AG10803 (cell line): ENCODE results near the gene SDCBP2.

Source experiments
- DNase-seq: peaks from one replicate; pipeline ENCODE4 v3.0.0; 2010; ENCODE audit warnings: low read depth
- H3K4me3 ChIP-seq: 2 replicates; pipeline ENCODE4 v1.5.1; 2011; ENCODE audit warnings: mild to moderate bottlenecking, low read length, control low read depth
- CTCF ChIP-seq: conservative IDR thresholded peaks from 2 replicates; pipeline ENCODE4 v1.5.1; 2011; ENCODE audit warnings: mild to moderate bottlenecking, low read length, control low read depth, inconsistent platforms

SDCBP2 gene

GRCh38 chr20:1317545-1318255 lies 11.2 kb downstream of the SDCBP2 start:
- DNase-seq = no peak
- TF ChIP-seq CTCF = no peak
- H3K4me3 ChIP-seq = 0 out of 2 replicates have a peak overlapping the region, but pooled peaks have one; percentile 13

GRCh38 chr20:1315804-1316203 lies 13.1 kb downstream of the SDCBP2 start:
- no peak for TF ChIP-seq CTCF
- no peak for DNase-seq
- H3K4me3 ChIP-seq = no peak overlapping the region

GRCh38 chr20:1313236-1313964 lies 15.5 kb downstream of the SDCBP2 start:
- peak; percentile 73 for DNase-seq
- TF ChIP-seq CTCF = peak; percentile 87
- peak overlapping the region; percentile 50 for H3K4me3 ChIP-seq

- no peak for DNase-seq
- no peak for TF ChIP-seq CTCF
- no peak overlapping the region for H3K4me3 ChIP-seq
Observed at GRCh38 chr20:1312904-1313235, 16.1 kb downstream of the SDCBP2 start.

GRCh38 chr20:1312308-1312707 lies 16.6 kb downstream of the SDCBP2 start:
- H3K4me3 ChIP-seq = no peak overlapping the region
- DNase-seq = no peak
- no peak for TF ChIP-seq CTCF

- H3K4me3 ChIP-seq = no peak overlapping the region
- no peak for TF ChIP-seq CTCF
- no peak for DNase-seq
Observed at GRCh38 chr20:1310506-1311190, 18.3 kb downstream of the SDCBP2 start.
